GM18909 (cell line): ENCODE measurements around the gene MDP1.
"Not testable (repeated sequence)": the region's sequence is repeated elsewhere in the genome, so short reads cannot be mapped to it uniquely, and the experiment has no call there.

ENCODE experiments used
- ATAC-seq: cut with Tn5 transposase; IDR thresholded peaks from one replicate; pipeline ENCODE4 v1.9.1; 2021; ENCODE audit warnings: mild to moderate bottlenecking; ENCODE audit not compliant: unreplicated experiment, poor library complexity

The MDP1 gene

DNA sequence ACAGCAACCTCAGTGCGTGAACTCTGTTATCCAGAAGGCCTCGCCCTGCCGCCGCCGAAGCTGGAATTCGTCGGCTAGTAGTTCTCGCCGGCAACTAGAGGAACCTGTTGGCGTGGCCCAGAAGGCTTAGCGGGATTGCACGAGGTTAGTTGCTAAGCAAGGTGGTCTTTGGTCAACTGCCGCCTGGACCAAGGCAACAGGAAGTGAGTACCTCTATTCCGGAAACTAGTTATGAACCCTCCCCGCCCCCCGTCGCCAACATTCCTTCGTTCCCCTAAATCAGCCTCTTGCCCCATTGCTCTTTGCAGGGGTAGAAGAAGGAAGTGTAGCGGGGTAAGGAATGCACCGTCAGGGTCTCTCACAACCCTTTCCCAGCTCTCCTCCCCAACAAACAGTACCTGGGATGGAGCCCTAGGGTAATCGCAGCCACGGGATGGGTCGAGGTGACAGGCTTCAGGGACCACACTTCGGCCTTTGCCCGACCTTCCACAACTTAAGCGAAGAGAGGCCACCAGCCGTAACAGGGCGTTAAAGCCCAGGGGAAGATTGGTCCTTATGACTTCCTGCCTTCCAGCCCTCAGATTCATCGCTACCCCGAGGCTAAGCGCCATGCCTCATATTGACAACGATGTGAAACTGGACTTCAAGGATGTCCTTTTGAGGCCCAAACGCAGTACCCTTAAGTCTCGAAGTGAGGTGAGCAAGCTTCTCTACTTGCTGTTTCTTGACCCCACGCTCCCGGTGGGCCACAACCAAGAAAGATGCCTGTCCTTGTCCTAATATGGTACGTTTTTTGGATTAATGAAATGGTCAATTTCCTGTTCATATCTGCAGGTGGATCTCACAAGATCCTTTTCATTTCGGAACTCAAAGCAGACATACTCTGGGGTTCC is 17.0 kb upstream of the MDP1 start, which contains the start of gene GMPR2:
Gene GMPR2 (plus strand): TSS at position 285 of the 893 bp plus-strand sequence. CDS start 325 bp downstream, at position 610.
- peak; percentile 58 for ATAC-seq

DNA sequence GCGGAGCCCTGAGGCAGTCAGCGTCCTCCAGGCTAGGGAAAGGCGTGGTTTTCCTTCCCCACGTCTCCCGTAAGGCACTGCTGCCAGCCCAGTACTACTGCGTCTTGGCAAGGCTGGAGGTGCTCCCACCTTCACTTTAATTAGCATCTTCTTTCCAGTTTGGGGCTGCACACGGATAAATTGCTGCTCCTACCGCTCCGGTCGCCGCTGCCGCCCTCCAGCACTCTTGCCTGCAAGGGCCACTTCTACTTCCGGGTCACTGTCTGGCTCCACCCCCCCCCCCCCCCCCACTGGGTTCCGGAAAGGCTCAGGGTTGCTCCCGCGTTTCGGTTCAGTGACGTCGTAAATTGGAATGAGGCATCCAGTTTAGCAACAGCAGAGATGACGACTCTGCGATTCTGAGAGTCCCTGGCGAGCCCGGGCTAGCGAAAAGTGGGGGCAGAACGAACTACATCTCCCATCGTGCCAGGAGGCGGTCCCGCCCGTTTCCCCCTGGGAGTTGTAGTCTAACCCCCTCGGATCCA is 16.3 kb upstream of the MDP1 start, which contains the start of gene NEDD8:
Gene NEDD8 (minus strand): TSS at position 247 of the 524 bp plus-strand sequence. CDS start 100 bp downstream, at position 147.
- ATAC-seq, result peak; percentile 83

DNA sequence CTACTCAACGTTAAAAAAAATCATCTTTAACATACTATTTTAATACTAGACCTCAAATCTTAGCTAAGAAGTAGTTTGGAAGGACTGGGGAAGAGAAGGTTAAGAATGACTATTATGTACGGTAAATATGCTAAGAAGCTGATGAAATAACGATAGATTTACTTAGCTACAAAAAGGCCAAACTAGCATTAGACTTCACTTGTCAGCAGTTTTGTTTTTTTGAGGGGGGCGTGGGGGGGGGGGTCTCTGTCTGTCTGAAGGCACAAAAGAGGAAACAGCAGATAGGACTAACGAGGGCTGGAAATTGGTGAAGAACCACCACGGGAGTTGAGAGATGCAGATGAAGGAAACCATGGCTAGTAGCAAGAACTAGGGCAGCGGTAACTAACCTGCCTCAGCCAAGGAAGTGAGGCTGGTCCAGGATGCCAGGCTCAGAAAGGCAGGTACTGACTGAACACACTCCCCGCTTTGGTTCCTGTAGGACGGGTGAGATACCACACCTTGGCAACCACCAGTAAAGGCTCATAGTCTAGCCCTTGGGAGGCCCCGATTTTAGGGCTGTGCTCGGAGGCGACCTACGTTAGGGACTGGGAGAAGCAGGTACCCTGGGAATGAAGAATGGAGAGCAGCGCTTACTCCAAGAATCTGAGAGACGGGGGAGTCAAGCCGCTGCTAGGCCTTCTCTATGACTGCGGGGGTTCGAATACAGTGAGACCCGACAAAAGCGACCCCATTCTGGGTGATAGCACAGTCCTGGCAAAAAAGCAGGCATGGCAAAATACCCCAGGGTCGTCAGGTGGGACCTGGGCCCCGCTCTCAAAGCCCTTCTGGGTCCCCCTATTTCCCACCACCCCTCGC is 15.6 kb upstream of the MDP1 start:
- ATAC-seq, result peak; percentile 15

DNA sequence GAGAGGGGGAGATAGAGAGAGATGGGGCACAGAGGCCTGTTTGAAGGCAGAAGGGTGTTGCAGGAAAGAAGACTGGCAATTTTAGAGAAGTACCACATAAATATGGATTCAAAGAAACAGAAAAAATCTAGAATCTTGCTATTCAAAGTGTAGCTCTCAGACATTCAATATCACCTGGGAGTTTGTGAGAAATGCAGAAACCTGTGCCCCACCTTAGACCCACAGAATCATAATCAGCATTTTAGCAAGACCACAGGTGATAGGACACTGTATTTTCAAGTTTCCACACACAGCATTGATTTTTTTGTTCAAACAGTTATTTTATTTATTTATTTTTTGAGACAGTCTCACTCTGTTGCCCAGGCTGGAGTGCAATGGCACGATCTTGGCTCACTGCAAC is 13.0 kb upstream of the MDP1 start:
- ATAC-seq, result no peak

DNA sequence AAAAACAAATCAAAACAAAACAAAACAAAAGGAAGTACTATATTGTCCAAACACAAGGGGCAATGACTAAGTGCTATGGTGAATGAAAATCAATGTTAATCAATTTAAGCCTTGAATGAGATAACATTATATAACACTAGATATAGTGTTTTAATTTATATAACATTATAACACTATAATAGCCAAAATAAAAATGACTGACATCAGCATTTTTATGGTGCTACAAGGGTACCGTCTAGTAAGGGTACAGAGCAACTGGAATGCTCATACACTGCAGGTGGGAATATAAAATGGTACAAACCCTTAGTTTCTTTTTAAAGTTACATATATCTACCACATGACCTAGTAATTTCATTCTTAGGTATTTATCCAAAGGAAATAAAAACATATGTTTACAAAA is 10.6 kb upstream of the MDP1 start:
- no peak for ATAC-seq

DNA sequence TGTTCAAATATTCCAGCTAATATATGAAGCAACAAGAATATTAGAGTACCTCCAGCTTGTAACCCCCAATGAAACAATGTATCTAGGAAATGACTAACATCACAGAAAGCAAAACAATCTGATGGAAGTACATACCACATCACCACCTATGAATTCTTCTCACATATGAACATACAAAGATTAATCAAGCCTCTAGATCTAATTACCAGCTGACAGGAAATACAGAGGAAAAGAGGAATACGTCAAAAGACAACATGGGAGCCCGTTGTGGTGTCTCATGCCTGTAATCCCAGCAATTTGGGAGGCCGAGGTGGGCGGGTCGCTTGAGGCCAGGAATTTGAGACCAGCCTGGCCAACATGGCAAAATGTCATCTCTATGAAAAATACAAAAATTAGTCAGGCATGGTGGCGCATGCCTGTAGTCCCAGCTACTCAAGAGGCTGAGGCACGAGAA is 8.8 kb upstream of the MDP1 start:
- no peak for ATAC-seq

DNA sequence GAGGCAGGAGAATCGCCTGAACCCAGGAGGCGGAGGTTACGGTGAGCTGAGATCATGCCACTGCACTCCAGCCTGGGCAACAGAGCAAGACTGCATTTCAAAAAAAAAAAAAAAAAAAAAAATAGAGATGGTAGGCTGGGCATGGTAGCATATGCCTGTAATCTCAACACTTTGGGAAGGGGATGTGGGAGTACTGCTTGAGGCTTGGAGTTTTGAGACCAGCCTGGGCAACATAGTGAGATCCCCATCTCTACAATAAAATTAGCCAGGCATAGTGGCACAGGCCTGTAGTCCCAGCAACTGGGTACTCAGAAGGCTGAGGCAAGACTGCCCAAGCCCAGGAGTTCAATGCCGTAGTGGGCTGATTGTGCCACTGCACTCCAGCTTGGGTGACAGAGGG is 7.1 kb upstream of the MDP1 start:
- not testable (repeated sequence) for ATAC-seq

DNA sequence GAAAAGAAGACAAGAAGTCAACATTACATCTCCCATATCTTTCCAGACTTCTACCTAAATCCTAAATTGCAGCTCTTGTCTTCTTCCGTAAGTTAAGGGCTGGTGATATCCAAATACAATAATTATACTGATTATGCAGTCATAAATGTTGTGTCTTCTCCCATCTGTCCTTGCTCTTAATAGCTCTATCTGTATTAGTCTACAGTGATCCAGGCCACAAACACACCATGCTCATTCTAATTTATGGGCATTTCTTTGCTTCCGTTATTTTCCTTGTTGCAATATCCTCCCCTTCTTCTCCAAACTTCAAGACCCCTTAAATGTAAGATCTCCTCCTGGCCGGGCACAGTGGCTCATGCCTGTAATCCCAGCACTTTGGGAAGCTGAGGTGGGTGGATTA is 3.7 kb upstream of the MDP1 start:
- ATAC-seq, result no peak

DNA sequence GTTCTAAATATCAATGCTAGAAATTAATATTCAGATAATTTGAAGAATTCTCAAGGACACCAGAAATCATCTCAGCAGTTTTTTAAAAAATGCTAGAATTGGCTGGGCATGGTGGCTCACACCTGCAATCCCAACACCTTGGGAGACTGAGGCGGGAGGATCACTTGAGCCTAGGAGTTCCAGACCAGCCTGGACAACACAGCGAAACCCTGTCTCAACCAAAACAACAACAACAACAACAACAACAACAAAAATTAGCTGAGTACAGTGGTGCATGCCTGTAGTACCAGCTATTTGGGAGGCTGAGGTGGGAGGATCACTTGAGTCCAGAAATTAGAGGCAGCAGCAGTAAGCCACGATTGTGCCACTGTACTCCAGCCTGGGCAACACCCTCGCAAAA is 3.2 kb upstream of the MDP1 start:
- no peak for ATAC-seq

DNA sequence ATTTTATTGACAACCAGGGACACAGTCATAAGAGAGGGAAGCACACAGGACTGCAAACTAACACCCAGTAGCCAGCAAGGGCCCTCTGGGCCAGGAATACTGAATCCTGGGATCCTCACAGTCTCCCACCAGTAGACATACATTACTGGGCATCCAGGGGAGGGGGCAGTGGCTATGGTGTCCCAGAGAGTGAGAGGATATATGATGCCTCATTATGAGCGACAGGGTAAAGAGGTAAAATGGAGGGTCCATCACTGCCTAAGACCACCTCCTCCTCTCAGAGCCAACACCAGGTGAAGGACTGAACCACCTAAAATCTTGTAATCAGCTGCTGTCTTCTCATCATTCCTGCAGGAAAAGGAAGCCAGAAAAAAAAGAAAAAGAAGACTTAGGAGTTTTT is 1.0 kb upstream of the MDP1 start:
- ATAC-seq, result not testable (repeated sequence)

DNA sequence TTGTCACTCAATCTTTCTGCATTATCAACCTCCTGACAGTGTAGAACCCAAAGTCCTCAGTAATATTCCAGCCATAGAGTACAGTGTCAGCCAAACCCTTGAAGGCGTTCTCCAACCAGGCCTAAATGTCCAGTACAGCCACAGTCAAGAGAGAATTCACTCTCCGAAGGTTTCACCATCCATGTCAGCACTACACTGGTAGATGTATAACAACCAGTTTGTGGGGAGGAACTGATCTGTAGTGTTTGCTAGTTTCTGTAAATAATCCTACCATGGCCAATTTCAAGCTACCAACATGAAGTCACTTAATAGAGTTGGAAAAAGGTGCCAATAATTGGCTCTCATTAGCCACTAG is 456 bp upstream of the MDP1 start:
- no peak for ATAC-seq

DNA sequence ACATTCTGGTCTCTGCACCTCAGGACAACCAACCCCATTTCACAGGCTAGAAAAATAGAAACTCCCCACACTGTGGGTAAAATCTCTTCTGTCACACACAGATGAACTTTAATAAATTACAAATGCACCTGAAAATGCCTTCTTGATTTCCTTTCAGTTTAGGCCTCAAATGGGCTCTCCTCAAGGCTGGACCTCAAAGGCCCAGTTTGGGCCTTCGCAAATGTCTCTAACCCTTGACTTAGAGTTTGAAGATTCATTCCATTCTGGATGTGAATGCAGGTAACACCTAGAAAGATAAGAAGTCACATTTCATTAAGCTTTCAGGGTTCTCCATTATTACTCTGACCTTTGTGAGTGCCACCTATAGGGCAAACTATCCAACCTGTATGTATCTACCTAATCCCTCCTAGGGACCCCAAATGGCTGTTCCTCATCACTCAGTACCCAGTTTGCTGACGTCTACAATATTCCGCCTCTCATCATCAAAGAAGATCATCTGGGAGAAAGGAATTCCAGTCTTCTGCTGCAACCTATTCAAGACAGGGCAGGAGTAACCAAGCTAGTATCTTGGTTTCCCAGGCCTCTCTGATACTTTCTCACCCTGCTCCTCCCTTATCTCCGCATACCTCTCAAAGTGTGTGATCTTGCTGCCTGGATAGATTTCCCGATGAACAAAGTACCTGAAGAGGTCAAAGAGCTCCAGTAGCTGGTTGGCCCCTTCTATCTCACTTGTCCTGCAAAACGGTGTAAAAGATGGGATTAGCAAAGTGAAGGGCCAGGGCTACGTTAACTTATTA is 1.8 kb downstream of the MDP1 start:
- no peak for ATAC-seq

DNA sequence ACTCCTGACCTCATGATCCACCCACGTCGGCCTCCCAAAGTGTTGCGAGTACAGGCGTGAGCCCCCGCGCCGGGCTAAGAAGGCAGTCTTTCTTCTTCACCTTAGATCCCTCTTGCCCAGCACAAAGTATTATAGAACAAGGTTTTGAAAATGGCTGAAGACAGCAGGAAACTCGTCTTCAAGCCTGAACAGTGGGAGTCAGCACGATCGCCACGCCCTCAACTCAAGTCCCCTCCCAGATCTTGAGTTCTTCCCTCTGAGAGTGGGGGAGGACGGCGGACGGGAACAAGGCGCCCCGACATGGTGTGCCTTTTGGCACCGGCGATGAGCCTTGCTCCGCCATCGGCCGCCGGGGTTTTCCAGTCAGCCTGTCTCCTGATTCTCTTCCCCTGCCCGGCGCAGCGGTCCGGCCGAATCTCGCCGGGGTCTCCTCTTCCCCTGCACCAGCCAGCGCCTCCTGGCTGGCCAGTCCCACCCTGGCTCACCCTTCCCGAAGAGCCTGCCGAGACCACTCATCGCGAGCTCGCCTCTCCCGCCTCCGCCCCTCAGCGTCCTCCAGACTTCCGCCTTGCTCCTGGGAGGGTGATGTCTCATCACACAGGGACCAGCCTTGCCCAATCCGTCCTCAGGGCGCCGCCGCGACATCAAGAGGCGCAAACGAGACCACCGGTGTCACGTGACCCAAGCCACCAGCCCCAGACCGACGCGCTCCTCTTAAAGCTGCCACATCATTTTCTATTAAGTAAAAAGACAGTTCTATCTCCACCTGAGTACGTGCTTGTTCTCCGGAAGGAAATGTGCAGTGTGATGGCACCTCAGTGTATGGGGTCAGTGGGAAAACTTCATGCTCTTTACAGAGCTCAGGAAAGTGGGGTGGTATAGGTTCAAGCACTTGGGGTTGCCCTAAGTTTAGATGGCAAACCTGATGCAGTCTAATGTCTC is 2.7 kb downstream of the MDP1 start, which contains the start of gene CHMP4A:
Gene CHMP4A (minus strand): TSS at position 565 of the 942 bp plus-strand sequence. CDS start 49 bp downstream, at position 516.
- peak; percentile 85 for ATAC-seq

DNA sequence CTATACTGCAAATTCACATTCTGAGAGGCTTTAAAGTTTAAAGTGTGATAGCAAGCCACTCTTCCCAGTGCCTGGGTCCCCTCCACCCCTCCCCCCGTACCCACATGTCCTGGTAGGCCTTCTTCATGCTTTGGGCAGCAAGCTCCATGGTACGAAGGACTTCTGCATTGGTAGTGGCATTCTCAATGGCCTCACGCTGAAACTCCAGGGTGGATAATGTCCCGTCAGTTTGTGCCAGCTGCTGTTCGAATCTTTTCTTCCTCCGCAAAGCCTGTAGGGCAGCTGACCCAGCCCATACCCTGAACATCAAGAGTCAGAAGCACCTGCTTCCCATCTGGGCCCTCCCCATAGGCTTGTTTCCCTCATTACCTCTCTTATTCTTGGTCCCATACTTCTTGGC is 4.6 kb downstream of the MDP1 start:
- ATAC-seq, result no peak

DNA sequence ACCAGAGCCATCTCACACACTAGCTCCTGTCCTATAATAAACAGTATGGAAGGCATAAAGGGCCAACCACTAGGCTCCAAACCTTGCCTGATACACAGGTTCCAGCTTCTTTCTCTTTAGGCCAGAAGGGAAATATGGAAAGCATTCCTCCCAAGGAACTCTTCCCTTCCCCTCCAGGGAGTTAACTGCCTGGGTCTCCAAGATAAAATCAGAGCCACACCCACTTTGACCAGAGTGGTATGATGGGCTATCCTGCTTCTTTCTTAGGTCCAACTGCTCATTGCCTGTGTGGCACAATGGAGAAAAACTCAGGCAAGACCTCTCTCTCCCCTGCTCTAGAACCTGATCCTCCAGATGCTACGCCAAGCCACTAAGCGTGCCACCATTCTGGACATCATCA is 8.2 kb downstream of the MDP1 start:
- ATAC-seq, result no peak

DNA sequence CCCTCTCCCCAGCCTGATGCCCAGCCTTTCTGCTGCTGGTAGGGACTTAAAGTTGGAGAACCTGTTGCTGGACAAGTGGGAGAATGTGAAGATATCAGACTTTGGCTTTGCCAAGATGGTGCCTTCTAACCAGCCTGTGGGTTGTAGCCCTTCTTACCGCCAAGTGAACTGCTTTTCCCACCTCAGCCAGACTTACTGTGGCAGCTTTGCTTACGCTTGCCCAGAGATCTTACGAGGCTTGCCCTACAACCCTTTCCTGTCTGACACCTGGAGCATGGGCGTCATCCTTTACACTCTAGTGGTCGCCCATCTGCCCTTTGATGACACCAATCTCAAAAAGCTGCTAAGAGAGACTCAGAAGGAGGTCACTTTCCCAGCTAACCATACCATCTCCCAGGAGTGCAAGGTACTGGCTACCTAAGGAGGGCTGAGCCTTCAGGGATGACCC is 8.7 kb downstream of the MDP1 start:
- no peak for ATAC-seq

DNA sequence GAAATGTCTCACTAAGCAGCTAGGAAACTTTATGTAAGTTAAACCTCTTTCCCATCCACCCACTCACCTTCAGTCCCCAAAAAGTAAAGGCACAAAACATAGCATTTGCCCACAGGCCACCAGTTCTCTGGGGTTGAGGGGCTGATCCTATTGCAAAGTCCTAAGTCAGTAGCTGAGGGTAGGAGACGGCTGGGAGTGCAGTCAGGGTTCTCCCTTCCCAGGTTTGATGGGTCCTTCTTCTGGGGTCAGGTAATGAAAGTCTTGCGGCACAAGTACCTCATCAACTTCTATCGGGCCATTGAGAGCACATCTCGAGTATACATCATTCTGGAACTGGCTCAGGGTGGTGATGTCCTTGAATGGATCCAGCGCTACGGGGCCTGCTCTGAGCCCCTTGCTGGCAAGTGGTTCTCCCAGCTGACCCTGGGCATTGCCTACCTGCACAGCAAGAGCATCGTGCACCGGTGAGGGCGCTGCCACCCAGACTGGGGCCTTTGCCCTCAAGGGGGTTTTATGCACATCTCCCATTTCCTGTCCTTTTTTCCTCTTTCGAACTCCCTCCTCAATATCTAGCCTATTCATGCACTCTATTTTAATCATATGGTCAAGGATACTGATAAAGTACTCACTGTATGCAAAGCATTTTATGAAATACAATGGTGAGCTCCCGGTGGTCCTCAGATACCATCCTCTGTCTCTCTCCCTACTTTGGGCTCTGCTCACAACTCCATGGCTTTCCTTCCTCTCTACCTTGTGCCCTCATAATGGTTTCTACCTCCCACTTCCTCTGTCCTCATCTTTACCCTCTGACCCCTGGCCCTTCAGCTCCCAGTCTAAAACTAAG is 9.4 kb downstream of the MDP1 start:
- ATAC-seq, result no peak
